Left forelimb (tissue), 1 donor: ENCODE measurements around the gene NTRK2.

Experiments
- DNase-seq: peaks from one replicate; pipeline ENCODE4 v3.0.0-alpha.2; 2018; ENCODE audit warnings: low spot score

Gene NTRK2

GRCh38 chr9:84780385-84780784 is 110.9 kb downstream of the NTRK2 start:
- no peak for DNase-seq

GRCh38 chr9:84781458-84781857 is 111.9 kb downstream of the NTRK2 start:
- DNase-seq = no peak

GRCh38 chr9:84781931-84782866 is 112.7 kb downstream of the NTRK2 start:
- DNase-seq = no peak

- DNase-seq = no peak
Measured at GRCh38 chr9:84785792-84786547, 116.4 kb downstream of the NTRK2 start.

- DNase-seq = no peak
Measured at GRCh38 chr9:84788803-84789462, 119.4 kb downstream of the NTRK2 start.

GRCh38 chr9:84789463-84789830 is 119.9 kb downstream of the NTRK2 start:
- DNase-seq = no peak

- no peak for DNase-seq
Measured at GRCh38 chr9:84791643-84792042, 122.1 kb downstream of the NTRK2 start.

DNA sequence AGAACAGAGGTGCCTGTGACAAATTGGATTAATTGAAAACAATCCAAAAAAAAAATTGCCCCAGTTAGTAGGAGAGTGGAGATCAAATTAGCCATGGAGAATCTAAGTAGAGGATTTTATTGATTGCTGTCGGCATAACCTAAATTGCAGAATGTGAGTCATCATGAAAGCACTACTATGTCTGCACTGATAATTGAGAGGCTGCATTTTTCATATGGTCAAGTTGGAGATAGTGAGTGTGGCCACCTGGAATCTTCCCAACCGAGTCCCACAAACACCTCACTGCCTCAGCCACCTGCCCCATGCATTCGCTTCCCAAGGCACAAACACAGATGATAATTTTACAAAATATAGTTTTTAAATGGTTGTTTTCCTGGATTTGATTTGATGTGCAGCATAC is 123.7 kb downstream of the NTRK2 start:
- DNase-seq = no peak

DNA sequence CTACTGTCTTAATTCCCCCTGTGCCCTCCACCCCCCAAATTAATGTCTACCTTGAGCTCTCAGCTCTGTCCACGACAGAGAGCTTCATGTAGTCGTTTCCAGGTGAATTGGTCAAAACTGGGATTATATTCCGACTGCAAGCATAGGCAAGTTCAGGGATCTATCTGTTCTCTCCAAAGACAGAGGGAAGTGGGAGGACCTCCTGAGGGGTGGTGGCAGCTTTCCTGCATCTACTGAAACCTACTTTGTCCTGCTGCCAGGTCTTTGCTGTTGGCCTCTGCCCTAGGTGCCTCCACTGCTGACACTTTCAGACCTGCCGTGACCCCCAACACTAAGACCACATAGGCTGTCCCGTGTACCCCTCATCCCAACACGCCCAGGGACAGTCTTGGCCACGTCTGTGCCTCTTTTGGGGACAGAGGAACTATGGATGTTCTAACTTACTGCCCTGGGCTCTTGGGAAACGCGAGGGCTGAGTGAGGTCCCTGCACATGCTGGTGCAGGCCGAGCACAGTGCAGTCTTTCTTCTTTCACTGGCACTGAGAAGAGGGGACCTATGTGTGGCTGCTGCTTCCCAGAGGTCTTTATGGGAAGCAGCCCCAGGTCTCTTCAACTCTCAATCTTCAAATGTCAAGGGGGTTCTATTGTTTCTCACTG is 125.6 kb downstream of the NTRK2 start:
- no peak for DNase-seq

DNA sequence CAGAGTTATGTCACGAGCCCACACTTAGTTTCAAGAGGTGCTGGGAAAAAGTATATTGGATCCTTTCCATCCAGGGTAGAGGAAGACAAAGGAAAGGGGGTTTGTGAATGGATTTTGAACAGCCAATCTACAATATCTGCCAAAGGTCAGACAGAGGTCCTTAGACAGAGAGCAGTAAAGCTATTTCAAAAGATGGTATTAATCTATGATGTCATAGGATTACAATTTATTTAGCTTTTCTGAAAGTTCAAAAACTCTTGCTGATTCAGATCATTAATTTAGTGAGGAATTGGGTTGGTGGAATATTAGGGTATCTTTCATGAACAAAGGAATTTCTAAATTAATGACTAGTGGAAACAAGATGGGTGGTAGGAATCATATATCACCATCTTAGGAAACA is 126.9 kb downstream of the NTRK2 start:
- no peak for DNase-seq

- no peak for DNase-seq
Measured at GRCh38 chr9:84799251-84799650, 129.7 kb downstream of the NTRK2 start.

DNA sequence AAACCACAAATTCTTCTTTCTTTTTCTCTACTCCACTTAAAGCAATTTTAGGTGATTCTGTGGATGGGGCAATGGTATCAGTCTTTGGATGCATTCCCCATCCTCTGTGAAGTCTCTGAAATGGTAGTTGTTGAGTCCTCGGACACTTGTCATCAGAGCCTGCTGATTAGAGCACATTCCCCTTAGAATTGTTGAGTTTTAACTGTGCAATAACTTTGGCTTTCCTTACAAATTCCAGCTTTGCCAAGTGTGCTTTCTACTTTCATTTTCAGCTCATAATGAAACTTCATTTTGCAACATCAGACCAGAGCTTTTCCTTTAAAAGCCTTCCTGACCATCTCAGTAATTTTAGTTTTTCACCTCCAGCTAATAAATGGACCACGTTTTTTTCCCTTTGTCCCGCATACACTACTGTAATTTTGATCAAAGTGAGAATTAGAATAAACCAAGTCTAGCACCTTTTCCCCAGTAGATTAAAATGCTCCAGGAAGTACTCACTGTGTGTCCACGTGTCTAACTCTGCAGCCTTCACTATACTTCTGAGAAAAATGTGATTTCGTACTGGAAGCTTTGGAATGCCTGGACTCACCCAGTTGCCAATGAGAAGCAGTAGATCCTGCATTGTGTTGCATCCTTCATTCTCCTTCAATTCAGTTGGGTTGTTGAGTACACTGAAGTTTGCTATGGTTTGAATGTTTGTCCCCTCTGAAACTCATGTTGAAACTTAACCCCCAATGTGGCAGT is 135.6 kb downstream of the NTRK2 start:
- DNase-seq = no peak

- no peak for DNase-seq
Measured at GRCh38 chr9:84807431-84807830, 137.9 kb downstream of the NTRK2 start.

DNA sequence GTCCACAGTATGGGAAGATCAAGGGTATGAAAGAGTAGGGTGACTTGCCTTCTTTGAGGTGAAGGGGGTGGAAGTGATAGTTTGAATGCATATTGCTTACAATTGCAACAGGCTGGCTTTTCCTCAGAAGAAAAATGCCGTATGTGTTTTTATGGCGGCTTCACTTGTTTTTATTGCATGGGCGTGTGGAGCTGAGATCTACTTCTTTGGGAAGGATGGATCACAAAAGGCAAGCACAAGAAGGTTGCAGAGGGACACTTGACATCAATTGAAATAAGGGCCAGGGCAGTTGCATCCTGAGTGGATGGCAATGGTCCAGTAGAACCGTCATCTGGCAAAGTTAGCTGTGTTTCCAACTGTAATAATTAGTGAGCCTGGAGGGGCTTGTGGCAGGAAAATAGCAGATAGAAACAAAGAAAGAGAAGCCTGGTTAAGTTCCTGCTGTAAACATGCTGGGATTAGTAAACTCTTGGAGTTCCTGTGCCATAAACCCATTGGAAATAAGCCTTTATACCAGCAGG is 138.4 kb downstream of the NTRK2 start:
- DNase-seq = no peak

DNA sequence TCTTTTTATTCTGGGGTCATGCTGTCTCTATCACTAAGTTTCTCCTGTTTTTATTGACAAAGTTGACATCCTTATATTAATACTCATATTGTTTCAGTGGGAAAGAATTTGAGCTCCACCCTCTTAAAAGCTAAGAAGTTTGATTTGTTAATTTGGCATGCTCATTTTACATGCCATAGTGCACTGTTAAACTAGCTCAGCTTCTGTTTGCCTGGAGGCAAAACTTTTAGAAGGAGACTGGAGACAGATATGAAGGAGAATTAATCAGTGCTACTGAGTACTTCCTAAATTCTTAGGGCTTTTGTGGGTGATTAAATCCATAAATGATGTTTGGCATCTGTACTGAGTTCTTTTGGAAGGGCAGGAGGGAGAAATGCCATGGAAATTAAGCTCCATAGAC is 138.9 kb downstream of the NTRK2 start:
- DNase-seq = no peak

DNA sequence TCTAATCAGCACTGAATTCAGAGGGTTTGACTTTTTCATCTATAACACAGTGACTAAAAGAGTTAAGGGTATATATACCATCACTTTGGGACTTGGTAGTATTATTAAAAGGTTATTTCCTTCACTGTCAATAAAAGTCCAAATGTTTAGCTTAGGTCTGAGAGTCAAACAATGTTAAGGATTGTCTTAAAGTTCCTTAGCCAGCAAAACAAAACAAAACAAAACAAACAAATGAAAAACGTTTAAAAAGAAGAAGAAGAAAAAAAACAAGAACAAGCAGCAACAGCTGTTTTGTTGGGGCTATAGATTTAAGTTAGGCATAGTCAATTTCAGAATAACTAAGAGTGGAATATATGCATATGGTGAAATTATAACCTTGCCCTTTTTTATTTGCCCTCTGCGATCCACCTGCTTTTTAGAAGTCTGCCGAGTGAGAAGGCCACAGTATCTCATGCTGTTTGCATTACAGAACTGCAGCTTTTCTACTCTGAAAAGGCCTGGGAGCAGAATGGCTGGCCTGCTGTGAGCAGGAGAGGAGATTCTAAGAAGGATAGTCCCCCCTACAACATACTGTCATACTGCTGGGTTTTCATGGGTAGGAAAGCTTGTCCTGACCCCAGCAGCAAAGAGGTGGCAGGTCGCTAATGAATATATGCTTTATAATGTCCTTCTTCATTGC is 141.7 kb downstream of the NTRK2 start:
- DNase-seq = no peak

- no peak for DNase-seq
Measured at GRCh38 chr9:84811751-84812074, 142.2 kb downstream of the NTRK2 start.

DNA sequence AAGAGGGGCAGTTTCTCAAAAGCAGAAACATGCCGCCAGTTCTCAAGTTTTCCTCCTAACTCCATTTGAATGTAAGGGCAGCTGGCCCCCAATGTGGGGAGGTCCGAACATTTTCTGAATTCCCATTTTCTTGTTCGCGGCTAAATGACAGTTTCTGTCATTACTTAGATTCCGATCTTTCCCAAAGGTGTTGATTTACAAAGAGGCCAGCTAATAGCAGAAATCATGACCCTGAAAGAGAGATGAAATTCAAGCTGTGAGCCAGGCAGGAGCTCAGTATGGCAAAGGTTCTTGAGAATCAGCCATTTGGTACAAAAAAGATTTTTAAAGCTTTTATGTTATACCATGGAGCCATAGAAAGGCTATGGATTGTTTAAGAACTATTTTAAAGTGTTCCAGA is 142.8 kb downstream of the NTRK2 start:
- DNase-seq = no peak

GRCh38 chr9:84812847-84813246 is 143.3 kb downstream of the NTRK2 start:
- DNase-seq = no peak

- DNase-seq = no peak
Measured at GRCh38 chr9:84815554-84815953, 146.0 kb downstream of the NTRK2 start.

GRCh38 chr9:84817038-84817437 is 147.5 kb downstream of the NTRK2 start:
- DNase-seq = no peak
